ENCODE data around the gene MT2A. TPM values are rescaled to one million over a fixed set of nuclear protein-coding genes. Genes with fewer than 3 reads are reported as not detected.
A peak's percentile ranks its signal among the peaks of the same experiment; 100 is the strongest.

MT2A gene
- total and polyA plus RNA-seq, 2 of the 13 experiments (the other 11 are each of a cell fraction or from before 2014, with no cell fraction given) = 135 to 371 TPM

GRCh38 chr16:56607109-56607618 is 1.2 kb upstream of the MT2A start (continued):
- TF ChIP-seq TFDP2 (CRISPR knock-in tag; IDR thresholded peaks at IDR 0.05) (peak; percentile 74; the same call in 1 of the 2 replicates), PRDM10 (CRISPR knock-in tag; IDR thresholded peaks at IDR 0.05; ENCODE audit: low read depth) (peak; percentile 85), ZNF331 (CRISPR knock-in tag; IDR thresholded peaks at IDR 0.05) (peak; percentile 51; the same call in 1 of the 2 replicates), KAT2B (IDR thresholded peaks at IDR 0.05; ENCODE audit: borderline replicate concordance, low read depth, low read length) (no peak), LRRFIP1 (CRISPR knock-in tag; conservative IDR thresholded peaks at IDR 0.05) (no peak), RAD21 (CRISPR knock-in tag; IDR thresholded peaks at IDR 0.05) (0 out of 2 replicates have a peak, but pooled peaks have one; percentile 6), HOXA7 (CRISPR knock-in tag; IDR thresholded peaks at IDR 0.05) (no peak), FOXO1 (CRISPR knock-in tag; IDR thresholded peaks at IDR 0.05) (no peak; the same call in 1 of the 2 replicates), AGO2 (optimal IDR thresholded peaks at IDR 0.05; ENCODE audit: low read depth, low read length) (no peak), REPIN1 (CRISPR knock-in tag; IDR thresholded peaks at IDR 0.05; ENCODE audit: borderline replicate concordance, low read depth) (no peak), ZNF614 (CRISPR knock-in tag; IDR thresholded peaks at IDR 0.05; ENCODE audit: borderline replicate concordance) (peak; percentile 55; the same call in 1 of the 2 replicates), SYNCRIP (IDR thresholded peaks at IDR 0.05; ENCODE audit: insufficient read depth, low read depth, low read length) (no peak), RNF219 (CRISPR knock-in tag; IDR thresholded peaks at IDR 0.05) (no peak), ZNF20 (CRISPR knock-in tag; IDR thresholded peaks at IDR 0.05) (no peak), ZNF569 (CRISPR knock-in tag; IDR thresholded peaks at IDR 0.05; ENCODE audit: borderline replicate concordance) (0 out of 2 replicates have a peak, but pooled peaks have one; percentile 37), ZSCAN31 (CRISPR knock-in tag; IDR thresholded peaks at IDR 0.05; ENCODE audit: low read depth) (peak; percentile 79; the same call in 1 of the 2 replicates), ZNF883 (CRISPR knock-in tag; IDR thresholded peaks at IDR 0.05; ENCODE audit: not compliant biosample characterization) (peak; percentile 92), ARNT (IDR thresholded peaks at IDR 0.05) (no peak)
